HG03103 (cell line): ENCODE results near the gene AFG1L.
"Not testable (repeated sequence)": the region's sequence is repeated elsewhere in the genome, so short reads cannot be mapped to it uniquely, and the experiment has no call there.

Experiments
- ATAC-seq: cut with Tn5 transposase; IDR thresholded peaks from one replicate; pipeline ENCODE4 v1.9.1; 2021; ENCODE audit warnings: low read depth; ENCODE audit not compliant: unreplicated experiment

The AFG1L gene

GRCh38 chr6:108550256-108550655 is 255.4 kb downstream of the AFG1L start:
- no peak for ATAC-seq

GRCh38 chr6:108555399-108556052 is 260.7 kb downstream of the AFG1L start:
- no peak for ATAC-seq

GRCh38 chr6:108556250-108556649 is 261.4 kb downstream of the AFG1L start:
- ATAC-seq = no peak

- no peak for ATAC-seq
These were observed 262.1 kb downstream of the AFG1L start for GRCh38 chr6:108556866-108557493.

GRCh38 chr6:108557494-108558371 is 262.9 kb downstream of the AFG1L start:
- ATAC-seq = no peak

GRCh38 chr6:108558372-108559096 is 263.7 kb downstream of the AFG1L start:
- peak; percentile 45 for ATAC-seq

- ATAC-seq = peak; percentile 37
These were observed 264.4 kb downstream of the AFG1L start for GRCh38 chr6:108559097-108559883.

- no peak for ATAC-seq
These were observed 265.1 kb downstream of the AFG1L start for GRCh38 chr6:108559884-108560462.

- no peak for ATAC-seq
These were observed 265.8 kb downstream of the AFG1L start, which contains the start of gene FOXO3 for GRCh38 chr6:108560463-108561308. TSS of gene FOXO3 (plus strand) at chr6:108560917. CDS start at chr6:108561209, 292 bp downstream.

- ATAC-seq = not testable (repeated sequence)
These were observed 266.4 kb downstream of the AFG1L start for GRCh38 chr6:108561309-108561647.

GRCh38 chr6:108561742-108562502 is 267.1 kb downstream of the AFG1L start:
- ATAC-seq = no peak

GRCh38 chr6:108562503-108562993 is 267.7 kb downstream of the AFG1L start:
- no peak for ATAC-seq

- no peak for ATAC-seq
These were observed 268.4 kb downstream of the AFG1L start for GRCh38 chr6:108563292-108563691.

GRCh38 chr6:108564178-108564577 is 269.3 kb downstream of the AFG1L start:
- ATAC-seq = no peak

- peak; percentile 72 for ATAC-seq
These were observed 270.4 kb downstream of the AFG1L start for GRCh38 chr6:108565091-108565766.

- no peak for ATAC-seq
These were observed 271.0 kb downstream of the AFG1L start for GRCh38 chr6:108565893-108566292.

- no peak for ATAC-seq
These were observed 271.6 kb downstream of the AFG1L start for GRCh38 chr6:108566406-108566805.
